Neural progenitor cell (in vitro differentiated cells): ENCODE data around the gene DENND5A.

Source experiments
- CTCF ChIP-seq: fragments of 200-600 bp; sonication (generic); IDR thresholded peaks from 2 replicates; pipeline ENCODE4 v1.5.1; 2017; ENCODE audit warnings: antibody characterized with exemption, mild to moderate bottlenecking
- EZH2 ChIP-seq: fragments of 200-600 bp; sonication (generic); IDR thresholded peaks from 2 replicates; pipeline ENCODE4 v1.6.1; 2017; ENCODE audit warnings: antibody characterized with exemption, mild to moderate bottlenecking, moderate library complexity
- EZH2phosphoT487 ChIP-seq: fragments of 200-600 bp; sonication (generic); IDR thresholded peaks from 2 replicates; pipeline ENCODE4 v1.6.1; 2017; ENCODE audit warnings: antibody characterized with exemption

DNA sequence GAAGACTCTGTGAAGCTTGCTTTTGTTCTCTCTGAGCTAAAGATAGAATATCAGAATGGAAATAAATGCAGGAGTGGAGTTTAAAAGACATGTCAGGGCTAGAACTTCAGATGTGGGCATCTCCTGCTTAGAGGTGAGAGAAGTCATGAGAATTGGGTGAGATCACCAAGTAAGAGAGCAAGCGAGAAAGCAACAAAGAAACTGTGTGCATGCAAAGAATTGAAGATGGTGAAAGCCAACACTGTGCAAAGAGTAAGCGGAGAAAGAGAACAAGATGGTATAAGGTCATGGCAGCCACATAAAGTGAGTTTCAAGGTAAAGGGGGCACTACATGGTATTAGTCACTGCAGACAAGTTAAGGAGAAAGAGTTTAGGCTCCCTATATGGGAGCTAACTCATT is 116.4 kb downstream of the DENND5A start:
- TF ChIP-seq CTCF (no peak), EZH2 (no peak), EZH2phosphoT487 (no peak)
